ENCODE measurements around the gene RALY. TPM values are rescaled to one million over a fixed set of nuclear protein-coding genes. Genes with fewer than 3 reads are reported as not detected.

RALY gene
- total RNA-seq, 1 donor from 2014 or later: 123 TPM

- peaks cover 0 to 55% of the 10 kb centered on the region in 2 donors for H3K36me3 ChIP-seq
- no peak for DNase-seq (ENCODE audit: extremely low spot score in 2 of 2)
- H3K27me3 ChIP-seq: no peaks in the 10 kb centered on the region
- H3K4me1 ChIP-seq: peaks cover 63% of the 10 kb centered on the region
- H3K4me3 ChIP-seq: no peak overlapping the region
- TF ChIP-seq POLR2AphosphoS5 (IDR thresholded peaks at IDR 0.05; ENCODE audit: insufficient read depth in 1 of 2, low read depth in 1 of 2) (no peak), CTCF (IDR thresholded peaks at IDR 0.05) (no peak), POLR2A (IDR thresholded peaks at IDR 0.05) (no peak)
- no peaks in the 10 kb centered on the region for H3K9me3 ChIP-seq
- intact Hi-C loops (cut with DNase I): no loop called here
- H3K27ac ChIP-seq: no peak overlapping the region
These were observed 112.4 kb downstream of the RALY start for GRCh38 chr20:34105978-34106675.

GRCh38 chr20:34108616-34109174, 115.0 kb downstream of the RALY start:
- no peaks in the 10 kb centered on the region for H3K9me3 ChIP-seq
- TF ChIP-seq POLR2AphosphoS5 (IDR thresholded peaks at IDR 0.05; ENCODE audit: insufficient read depth in 1 of 2, low read depth in 1 of 2) (no peak), CTCF (IDR thresholded peaks at IDR 0.05) (no peak), POLR2A (IDR thresholded peaks at IDR 0.05) (no peak)
- no peak overlapping the region for H3K4me3 ChIP-seq
- peaks cover 65% of the 10 kb centered on the region for H3K4me1 ChIP-seq
- H3K36me3 ChIP-seq: peaks cover 0 to 31% of the 10 kb centered on the region in 2 donors
- no peak overlapping the region for H3K27ac ChIP-seq
- no peak for DNase-seq (ENCODE audit: extremely low spot score in 2 of 2)
- intact Hi-C loops (cut with DNase I): no loop called here
- H3K27me3 ChIP-seq: no peaks in the 10 kb centered on the region

GRCh38 chr20:34109442-34109841, 115.7 kb downstream of the RALY start:
- Histone ChIP-seq H3K4me1 (peaks cover 65% of the 10 kb centered on the region), H3K36me3 (peaks cover 0 to 26% of the 10 kb centered on the region in 2 donors), H3K27ac (no peak overlapping the region), H3K27me3 (no peaks in the 10 kb centered on the region), H3K4me3 (no peak overlapping the region), H3K9me3 (no peaks in the 10 kb centered on the region)
- intact Hi-C loops (cut with DNase I): no loop called here
- no peak for DNase-seq (ENCODE audit: extremely low spot score in 2 of 2)
- TF ChIP-seq POLR2A (IDR thresholded peaks at IDR 0.05) (no peak), CTCF (IDR thresholded peaks at IDR 0.05) (no peak), POLR2AphosphoS5 (IDR thresholded peaks at IDR 0.05; ENCODE audit: insufficient read depth in 1 of 2, low read depth in 1 of 2) (no peak)

- no peaks in the 10 kb centered on the region for H3K9me3 ChIP-seq
- no peak for DNase-seq (ENCODE audit: extremely low spot score in 2 of 2)
- H3K27ac ChIP-seq: peak overlapping the region; percentile 92
- peaks cover 59% of the 10 kb centered on the region for H3K4me1 ChIP-seq
- intact Hi-C loops (cut with DNase I): no loop called here
- H3K4me3 ChIP-seq: peak overlapping the region; percentile 63 to 99
- peaks cover 0 to 19% of the 10 kb centered on the region in 2 donors for H3K36me3 ChIP-seq
- no peaks in the 10 kb centered on the region for H3K27me3 ChIP-seq
- no peak for TF ChIP-seq CTCF (IDR thresholded peaks at IDR 0.05)
- no peak for TF ChIP-seq POLR2A (IDR thresholded peaks at IDR 0.05)
- no peak for TF ChIP-seq POLR2AphosphoS5 (IDR thresholded peaks at IDR 0.05; ENCODE audit: insufficient read depth in 1 of 2, low read depth in 1 of 2)
These were observed 116.5 kb downstream of the RALY start for GRCh38 chr20:34110025-34110744.
